GM12878 (cell line): ENCODE results near the gene CA5A. TPM values are rescaled to one million over a fixed set of nuclear protein-coding genes. Genes with fewer than 3 reads are reported as not detected.
A peak's percentile ranks its signal among the peaks of the same experiment; 100 is the strongest.

ENCODE experiments used
- ATAC-seq: fragments of 200-7000 bp; cut with Tn5 transposase; 3 replicates; pipeline ENCODE4 v1.9.1; 2020; ENCODE audit warnings: mild to moderate bottlenecking, moderate library complexity
- BruUV-seq: library from RNA; stranded (reverse); fragments of 400-500 nt; replicated peaks from 2 replicates; lab custom pipeline; 2021; lab: Mats Ljungman, UMichigan
- CTCF ChIA-PET: fragments of 300-600 bp; sonication (Branson Sonifier 250); formaldehyde crosslinking; extraction: SDS; loops from one replicate; lab custom pipeline; 2021; ENCODE audit warnings: inconsistent platforms; lab: Yijun Ruan, JAX
- POLR2A ChIA-PET: fragments of 350-600 bp; formaldehyde crosslinking; extraction: SDS; loops from one replicate; lab custom pipeline; 2021; ENCODE audit warnings: inconsistent platforms; lab: Charles Lee
- RAD21 ChIA-PET: fragments of 300-600 bp; sonication (Branson Sonifier 250); formaldehyde crosslinking; loops from one replicate; lab custom pipeline; 2023; ENCODE audit warnings: antibody characterized with exemption; ENCODE audit not compliant: unreplicated experiment; lab: Charles Lee
- SMC1A ChIA-PET: fragments of 300-600 bp; sonication (Branson Sonifier 250); formaldehyde crosslinking; loops from one replicate; lab custom pipeline; 2023; ENCODE audit not compliant: unreplicated experiment, uncharacterized antibody; lab: Charles Lee
- DNase-seq: peaks from one replicate; pipeline ENCODE4 v3.0.0-alpha.2; 2011; ENCODE audit warnings: low read depth, low spot score
- FAIRE-seq: peaks from 3 replicates; lab custom pipeline; 2011; peaks lifted over from hg19 to GRCh38; lab: Jason Lieb, UNC
- H2AFZ ChIP-seq: 2 replicates; pipeline ENCODE4 v1.6.0; 2011; ENCODE audit warnings: low read depth, low read length, control low read depth; ENCODE audit not compliant: control insufficient read depth
- H3K27ac ChIP-seq: 2 replicates; pipeline ENCODE4 v1.5.1; 2011; ENCODE audit warnings: control low read depth; ENCODE audit not compliant: control insufficient read depth, insufficient read depth
- H3K27me3 ChIP-seq, 2 experiments: replicated peaks in 1 of 2; 2 replicates each; pipeline versions ENCODE4 v1.6.0 to v1.6.1; 2011; ENCODE audit warnings: low read length in 1 of 2; ENCODE audit not compliant: control insufficient read depth in 2 of 2, insufficient read depth in 2 of 2
- H3K36me3 ChIP-seq, 2 experiments: 2 replicates each; pipeline ENCODE4 v1.5.1; 2011; ENCODE audit warnings: low read length in 1 of 2; ENCODE audit not compliant: control insufficient read depth in 2 of 2, insufficient read depth in 2 of 2
- H3K4me1 ChIP-seq: 2 replicates; pipeline ENCODE4 v1.6.1; 2011; ENCODE audit warnings: mild to moderate bottlenecking, low read length, moderate library complexity, mixed read lengths; ENCODE audit not compliant: control insufficient read depth, insufficient read depth
- H3K4me2 ChIP-seq: 2 replicates; pipeline ENCODE4 v1.6.0; 2011; ENCODE audit warnings: control low read depth; ENCODE audit not compliant: control insufficient read depth, insufficient read depth
- H3K4me3 ChIP-seq: fragments of 200-600 bp; sonication (generic); 2 replicates; pipeline ENCODE4 v1.5.1; 2016
- H3K79me2 ChIP-seq: 2 replicates; pipeline ENCODE4 v1.6.0; 2011; ENCODE audit warnings: low read length; ENCODE audit not compliant: control insufficient read depth, insufficient read depth
- H3K9ac ChIP-seq: 2 replicates; pipeline ENCODE4 v1.8.0; 2011; ENCODE audit warnings: low read length, control low read depth, mixed read lengths; ENCODE audit not compliant: control insufficient read depth, insufficient read depth
- H3K9me3 ChIP-seq: replicated peaks from 3 replicates; pipeline ENCODE4 v1.5.1; 2011; ENCODE audit warnings: mild to moderate bottlenecking, low read length; ENCODE audit not compliant: control insufficient read depth, insufficient read depth
- H4K20me1 ChIP-seq: 2 replicates; pipeline ENCODE4 v1.6.0; 2011; ENCODE audit not compliant: control insufficient read depth, insufficient read depth
- CBX5 ChIP-seq: sonication (generic); IDR thresholded peaks from 2 replicates; pipeline ENCODE4 v1.6.1; 2016; ENCODE audit warnings: low read depth, moderate library complexity, mild to moderate bottlenecking, inconsistent platforms
- EP300 ChIP-seq, 2 experiments: fragments of 150-350 bp in 1 of 2; IDR thresholded peaks; 2 replicates each; pipeline ENCODE4 v1.6.1; 2011 to 2012; ENCODE audit warnings: low read depth in 2 of 2, low read length in 2 of 2, borderline replicate concordance in 1 of 2, improper control_type of control experiment in 1 of 2, inconsistent platforms in 1 of 2; ENCODE audit not compliant: control insufficient read depth in 1 of 2
- POLR2A ChIP-seq: IDR thresholded peaks from 2 replicates; pipeline ENCODE4 v1.6.1; 2011; ENCODE audit warnings: low read depth, mild to moderate bottlenecking, low read length
- REST ChIP-seq: IDR thresholded peaks from 2 replicates; pipeline ENCODE4 v1.6.1; 2012; ENCODE audit warnings: mild to moderate bottlenecking, low read depth, low read length
- WGBS: methylation state at CpG from one replicate; pipeline ENCODE4 v1.1.6; 2016; ENCODE audit warnings: low lambda C conversion rate; ENCODE audit not compliant: insufficient replicate concordance, insufficient coverage; ENCODE audit errors: missing lambda C conversion rate; 5-methylcytosine and 5-hydroxymethylcytosine counted together
- in situ Hi-C: fragments of 300-500 bp; cut with MboI; formaldehyde crosslinking; loops from 9 replicates; pipeline ENCODE4 v1.14.3; 2018; ENCODE audit warnings: mixed read lengths
- intact Hi-C: fragments of 100-400 bp; cut with micrococcal nuclease; formaldehyde crosslinking; loops from one replicate; pipeline ENCODE4 v1.14.2; 2022; ENCODE audit not compliant: unreplicated experiment
- polyA plus RNA-seq, 11 experiments: library from polyadenylated mRNA; depleted of rRNA in 4 of 11; unstranded in 6 of 11; stranded (reverse) in 5 of 11; fragments of >200 nt; fragmentation: Nextera tagmentation in 4 of 11; fragmentation: Illumina TruSeq in 1 of 11; extraction: Ambion mirVana in 4 of 11; extraction: Trizol in 1 of 11; gene quantifications; 1 replicate in 1 of 11; 2 replicates in 10 of 11; pipeline versions ENCODE4 v1.2.1 to v1.2.3, GENCODE V29; 2011 to 2016; ENCODE audit warnings: inconsistent platforms in 2 of 11, missing spikeins in 2 of 11, low read depth in 1 of 11
- total RNA-seq, 4 experiments: library from RNA; depleted of rRNA in 3 of 4; stranded (reverse); fragments of >200 nt in 3 of 4; fragmentation: Illumina TruSeq in 1 of 4; extraction: Trizol in 1 of 4; gene quantifications; 2 replicates each; pipeline versions ENCODE4 v1.2.1 to v1.2.3, GENCODE V29; 2013 to 2021

CA5A gene
- total and polyA plus RNA-seq, 10 of the 15 experiments (the other 5 are each of a cell fraction or from before 2014, with no cell fraction given), result not detected

- TF ChIP-seq REST, result no peak
- TF ChIP-seq, all 136 proteins: peak for 0
Measured at GRCh38 chr16:87845807-87846619, 90.3 kb downstream of the CA5A start (continued).

- no TSS peak for BruUV-seq
- ChIA-PET POLR2A (interaction anchor here (0.8 kb wide), 1 partner anchor 9 kb away, joined by 3 read pairs; no protein-coding TSS in a partner anchor), SMC1A (interaction anchor here (0.7 to 7.4 kb wide), 3 partner anchors 24 to 66 kb away, joined by 3 to 122 read pairs (median 4); partner anchors contain the start of gene SLC7A5), RAD21 (interaction anchor here (1.3 to 1.6 kb wide), 4 partner anchors 20 to 67 kb away, joined by 3 to 6 read pairs (median 3); no protein-coding TSS in a partner anchor), CTCF (interaction anchor here (1.3 to 2.5 kb wide), 3 partner anchors 21 to 65 kb away, joined by 3 to 30 read pairs (median 7); no protein-coding TSS in a partner anchor)
- H4K20me1 ChIP-seq, result no peaks in the 10 kb centered on the region
- FAIRE-seq (no peak), DNase-seq (no peak), ATAC-seq (0 out of 3 replicates have a peak, but pooled peaks have one; percentile 9)
- 78% methylated on average over 13 of the region's 13 CpGs for WGBS
- H3K9ac ChIP-seq, result no peak overlapping the region
- H3K4me1 ChIP-seq, result peaks cover 3% of the 10 kb centered on the region
- in situ Hi-C loops, result no loop called here
- H3K4me3 ChIP-seq, result no peak overlapping the region
- H3K36me3 ChIP-seq, result peaks cover 28 to 71% of the 10 kb centered on the region in 2 experiments
- intact Hi-C loops, result no loop called here
- H2AFZ ChIP-seq, result no peak overlapping the region
- peaks cover 12% of the 10 kb centered on the region for H3K79me2 ChIP-seq
- TF ChIP-seq CBX5 (no peak), EP300 (IDR thresholded peaks at IDR 0.05; ENCODE audit: borderline replicate concordance in 1 of 2, control insufficient read depth in 1 of 2, low read depth in 2 of 2, low read length in 2 of 2) (no peak), POLR2A (0 out of 2 replicates have a peak, but pooled peaks have one; percentile 14)
- no peaks in the 10 kb centered on the region for H3K9me3 ChIP-seq
- H3K4me2 ChIP-seq, result no peak overlapping the region
- H3K27ac ChIP-seq, result no peak overlapping the region
- H3K27me3 ChIP-seq, result no peaks in the 10 kb centered on the region
Measured at GRCh38 chr16:87845213-87845612, 91.1 kb downstream of the CA5A start.
